ENCODE results near the gene ZNF638. TPM values are rescaled to one million over a fixed set of nuclear protein-coding genes. Genes with fewer than 3 reads are reported as not detected.
"Not testable (repeated sequence)": the region's sequence is repeated elsewhere in the genome, so short reads cannot be mapped to it uniquely, and the experiment has no call there.

The ZNF638 gene
- total and polyA plus RNA-seq, 5 donors: 69.9 to 84.2 (median 76.2) TPM

GRCh38 chr2:71428472-71429383, 97.1 kb downstream of the ZNF638 start:
- H3K27me3 ChIP-seq (ENCODE audit: control insufficient read depth, insufficient read depth): no peaks in the 10 kb centered on the region
- ATAC-seq (no peak), DNase-seq (no peak)
- no peak overlapping the region for H3K4me3 ChIP-seq (ENCODE audit: low read length)
- H3K4me1 ChIP-seq (ENCODE audit: control insufficient read depth, insufficient read depth, low read length): peaks cover 1% of the 10 kb centered on the region
- no peaks in the 10 kb centered on the region for H3K9me3 ChIP-seq (ENCODE audit: control insufficient read depth, low read length)
- 96% methylated on average over 3 of the region's 3 CpGs for WGBS
- no peak overlapping the region for H3K27ac ChIP-seq (ENCODE audit: low read length)
- intact Hi-C loops (cut with DNase I): no loop called here

GRCh38 chr2:71445142-71445541, 113.6 kb downstream of the ZNF638 start:
- H3K27ac ChIP-seq (ENCODE audit: low read length); DNase-seq; ATAC-seq; H3K4me1 ChIP-seq (ENCODE audit: control insufficient read depth, insufficient read depth, low read length); H3K9me3 ChIP-seq (ENCODE audit: control insufficient read depth, low read length); H3K27me3 ChIP-seq (ENCODE audit: control insufficient read depth, insufficient read depth); H3K4me3 ChIP-seq (ENCODE audit: low read length); intact Hi-C loops (cut with DNase I): not testable (repeated sequence)
- 83% methylated on average over 5 of the region's 5 CpGs for WGBS

GRCh38 chr2:71446505-71446904, 114.9 kb downstream of the ZNF638 start:
- no peak overlapping the region for H3K27ac ChIP-seq (ENCODE audit: low read length)
- peaks cover 5% of the 10 kb centered on the region for H3K4me1 ChIP-seq (ENCODE audit: control insufficient read depth, insufficient read depth, low read length)
- no peak overlapping the region for H3K4me3 ChIP-seq (ENCODE audit: low read length)
- no peak for DNase-seq
- H3K9me3 ChIP-seq (ENCODE audit: control insufficient read depth, low read length): no peaks in the 10 kb centered on the region
- no peaks in the 10 kb centered on the region for H3K27me3 ChIP-seq (ENCODE audit: control insufficient read depth, insufficient read depth)
- intact Hi-C loops (cut with DNase I): no loop called here
- no peak for ATAC-seq
- 94% methylated on average over 1 of the region's 1 CpG for WGBS

- Histone ChIP-seq H3K4me3 (ENCODE audit: low read length) (no peak overlapping the region), H3K27me3 (ENCODE audit: control insufficient read depth, insufficient read depth) (no peaks in the 10 kb centered on the region), H3K4me1 (ENCODE audit: control insufficient read depth, insufficient read depth, low read length) (peaks cover 9% of the 10 kb centered on the region), H3K9me3 (ENCODE audit: control insufficient read depth, low read length) (no peaks in the 10 kb centered on the region), H3K27ac (ENCODE audit: low read length) (no peak overlapping the region)
- 87% methylated on average over 3 of the region's 3 CpGs for WGBS
- intact Hi-C loops (cut with DNase I): no loop called here
- no peak for ATAC-seq
- no peak for DNase-seq
Measured at GRCh38 chr2:71449343-71449742, 117.8 kb downstream of the ZNF638 start.

GRCh38 chr2:71451705-71452104, 120.1 kb downstream of the ZNF638 start:
- peaks cover 22% of the 10 kb centered on the region for H3K4me1 ChIP-seq (ENCODE audit: control insufficient read depth, insufficient read depth, low read length)
- H3K27ac ChIP-seq (ENCODE audit: low read length): peak overlapping the region; percentile 85
- DNase-seq (no peak), ATAC-seq (no peak)
- H3K9me3 ChIP-seq (ENCODE audit: control insufficient read depth, low read length): no peaks in the 10 kb centered on the region
- intact Hi-C loops (cut with DNase I): no loop called here
- no peaks in the 10 kb centered on the region for H3K27me3 ChIP-seq (ENCODE audit: control insufficient read depth, insufficient read depth)
- no peak overlapping the region for H3K4me3 ChIP-seq (ENCODE audit: low read length)
- WGBS: 67% methylated on average over 4 of the region's 4 CpGs

GRCh38 chr2:71452565-71452964, 121.0 kb downstream of the ZNF638 start:
- H3K4me3 ChIP-seq (ENCODE audit: low read length): no peak overlapping the region
- 18% methylated on average over 2 of the region's 2 CpGs for WGBS
- intact Hi-C loops (cut with DNase I): no loop called here
- H3K27ac ChIP-seq (ENCODE audit: low read length): peak overlapping the region; percentile 78
- no peaks in the 10 kb centered on the region for H3K27me3 ChIP-seq (ENCODE audit: control insufficient read depth, insufficient read depth)
- H3K9me3 ChIP-seq (ENCODE audit: control insufficient read depth, low read length): no peaks in the 10 kb centered on the region
- peak; percentile 45 to 79 for ATAC-seq
- DNase-seq: peak in 2 of 3 donors; percentile 61 to 74
- peaks cover 23% of the 10 kb centered on the region for H3K4me1 ChIP-seq (ENCODE audit: control insufficient read depth, insufficient read depth, low read length)

GRCh38 chr2:71453404-71454220, 122.0 kb downstream of the ZNF638 start, which contains the start of gene DYSF:
DYSF (plus strand) TSS chr2:71453561.
- ATAC-seq (peak; percentile 70), DNase-seq (peak; percentile 65 to 88 (median 80))
- intact Hi-C loops (cut with DNase I): no loop called here
- Histone ChIP-seq H3K9me3 (ENCODE audit: control insufficient read depth, low read length) (no peaks in the 10 kb centered on the region), H3K4me1 (ENCODE audit: control insufficient read depth, insufficient read depth, low read length) (peaks cover 29% of the 10 kb centered on the region), H3K27me3 (ENCODE audit: control insufficient read depth, insufficient read depth) (no peaks in the 10 kb centered on the region), H3K27ac (ENCODE audit: low read length) (peak within 1 kb of the TSS; percentile 85), H3K4me3 (ENCODE audit: low read length) (peak within 1 kb of the TSS; percentile 53)
- 1% methylated on average over 66 of the region's 66 CpGs for WGBS

GRCh38 chr2:71454221-71455010, 122.8 kb downstream of the ZNF638 start:
- Histone ChIP-seq H3K27me3 (ENCODE audit: control insufficient read depth, insufficient read depth) (no peaks in the 10 kb centered on the region), H3K4me1 (ENCODE audit: control insufficient read depth, insufficient read depth, low read length) (peaks cover 32% of the 10 kb centered on the region), H3K27ac (ENCODE audit: low read length) (peak overlapping the region; percentile 85), H3K9me3 (ENCODE audit: control insufficient read depth, low read length) (no peaks in the 10 kb centered on the region), H3K4me3 (ENCODE audit: low read length) (peak overlapping the region; percentile 53)
- intact Hi-C loops (cut with DNase I): no loop called here
- 29% methylated on average over 17 of the region's 17 CpGs for WGBS
- DNase-seq (peak; percentile 53 to 87 (median 81)), ATAC-seq (peak; percentile 63 to 70)

GRCh38 chr2:71455011-71455740, 123.6 kb downstream of the ZNF638 start:
- Histone ChIP-seq H3K4me3 (ENCODE audit: low read length) (no peak overlapping the region), H3K9me3 (ENCODE audit: control insufficient read depth, low read length) (no peaks in the 10 kb centered on the region), H3K4me1 (ENCODE audit: control insufficient read depth, insufficient read depth, low read length) (peaks cover 38% of the 10 kb centered on the region), H3K27ac (ENCODE audit: low read length) (peak overlapping the region; percentile 85), H3K27me3 (ENCODE audit: control insufficient read depth, insufficient read depth) (no peaks in the 10 kb centered on the region)
- no peak for DNase-seq
- 64% methylated on average over 8 of the region's 8 CpGs for WGBS
- ATAC-seq: no peak
- intact Hi-C loops (cut with DNase I): no loop called here

All from right cardiac atrium (tissue), 5 donors.